Caki2 (cell line): ENCODE results near the gene TRIM14. TPM values are rescaled to one million over a fixed set of nuclear protein-coding genes. Genes with fewer than 3 reads are reported as not detected.
"Not testable (repeated sequence)": the region's sequence is repeated elsewhere in the genome, so short reads cannot be mapped to it uniquely, and the experiment has no call there.

ENCODE experiments used
- DNase-seq: peaks from one replicate; pipeline ENCODE4 v3.0.0-alpha.2; 2015; ENCODE audit warnings: low read depth
- in situ Hi-C: cut with HindIII; loops from 2 replicates; pipeline ENCODE4 v1.10.0; 2016; ENCODE audit warnings: low sequenced_read_pairs, low pct_unique_long_range_greater_than_20kb, mixed read lengths
- total RNA-seq: library from RNA; depleted of rRNA; stranded (reverse); fragments of >200 nt; shearing (Covaris generic); gene quantifications from 2 replicates; pipeline ENCODE4 v1.2.3, GENCODE V29; 2014; ENCODE audit warnings: low replicate concordance

Gene TRIM14
- total RNA-seq, 1 experiment from 2014 or later: 5.7 TPM

- no peak for DNase-seq
- in situ Hi-C loops: no loop called here
These were observed 26.4 kb downstream of the TRIM14 start for GRCh38 chr9:98092613-98092931.

GRCh38 chr9:98091735-98092612 lies 27.0 kb downstream of the TRIM14 start:
- in situ Hi-C loops: no loop called here
- no peak for DNase-seq

DNA sequence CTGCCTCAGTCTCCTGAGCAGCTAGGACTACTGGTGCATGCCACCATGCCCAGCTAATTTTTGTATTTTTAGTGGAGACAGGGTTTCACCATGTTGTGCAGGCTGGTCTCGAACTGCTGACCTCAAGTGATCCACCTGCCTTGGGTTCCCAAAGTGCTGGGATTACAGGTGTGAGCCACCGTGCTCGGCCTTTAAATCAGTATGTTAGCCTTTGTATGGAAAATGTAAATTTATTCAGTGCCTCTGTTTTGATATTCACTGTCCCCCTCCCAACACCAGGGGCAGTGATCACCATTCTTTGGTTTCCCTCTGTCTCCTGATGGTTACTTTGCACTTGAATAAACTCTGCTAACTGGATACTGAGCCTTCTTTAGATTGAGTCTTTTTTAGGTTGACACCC lies 28.3 kb downstream of the TRIM14 start:
- DNase-seq, in situ Hi-C loops: not testable (repeated sequence)

GRCh38 chr9:98087420-98088354 lies 31.3 kb downstream of the TRIM14 start:
- DNase-seq: no peak
- in situ Hi-C loops: no loop called here

DNA sequence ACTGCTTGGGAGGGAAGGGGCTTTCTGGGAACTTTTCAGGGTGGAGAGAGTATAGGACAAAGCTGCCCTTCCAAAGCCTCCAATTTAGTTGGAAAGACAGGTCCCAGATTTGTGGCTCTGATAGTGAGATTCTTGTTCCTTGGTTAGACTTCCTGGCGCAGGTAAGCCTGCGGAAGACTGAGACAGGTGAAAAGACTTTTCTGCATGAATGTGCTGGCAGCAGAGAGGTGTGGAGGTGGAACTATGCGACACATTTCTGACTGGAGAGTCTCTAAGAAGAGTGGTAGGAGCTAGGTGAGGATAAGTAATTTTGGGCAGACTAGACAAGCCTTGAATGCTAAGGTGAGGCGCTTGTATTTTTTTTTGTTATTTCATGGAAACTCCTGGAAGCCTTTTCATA lies 32.6 kb downstream of the TRIM14 start:
- DNase-seq: no peak
- in situ Hi-C loops: no loop called here

DNA sequence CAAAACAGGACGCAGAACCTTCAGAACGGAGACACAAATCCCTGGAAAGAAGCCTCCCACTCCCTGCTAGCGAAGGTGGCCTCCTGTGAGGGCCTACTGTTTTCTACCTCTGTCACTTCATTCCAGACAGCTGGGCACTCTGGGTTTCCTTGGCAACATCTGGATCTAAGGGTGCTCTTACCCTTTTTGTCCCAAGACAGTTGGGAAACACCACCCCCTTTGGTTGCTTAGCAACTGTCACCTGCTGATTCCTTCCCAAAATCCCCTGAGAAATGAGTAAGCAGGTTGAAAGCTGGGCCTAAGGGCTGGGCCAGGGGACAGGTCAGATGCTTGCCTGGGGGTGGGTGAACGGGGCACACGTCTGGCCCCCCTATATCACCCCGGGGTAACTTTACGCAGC lies 33.1 kb downstream of the TRIM14 start:
- peak; percentile 21 for DNase-seq
- in situ Hi-C loops: no loop called here

- in situ Hi-C loops: no loop called here
- DNase-seq: no peak
These were observed 34.0 kb downstream of the TRIM14 start for GRCh38 chr9:98085058-98085457.

DNA sequence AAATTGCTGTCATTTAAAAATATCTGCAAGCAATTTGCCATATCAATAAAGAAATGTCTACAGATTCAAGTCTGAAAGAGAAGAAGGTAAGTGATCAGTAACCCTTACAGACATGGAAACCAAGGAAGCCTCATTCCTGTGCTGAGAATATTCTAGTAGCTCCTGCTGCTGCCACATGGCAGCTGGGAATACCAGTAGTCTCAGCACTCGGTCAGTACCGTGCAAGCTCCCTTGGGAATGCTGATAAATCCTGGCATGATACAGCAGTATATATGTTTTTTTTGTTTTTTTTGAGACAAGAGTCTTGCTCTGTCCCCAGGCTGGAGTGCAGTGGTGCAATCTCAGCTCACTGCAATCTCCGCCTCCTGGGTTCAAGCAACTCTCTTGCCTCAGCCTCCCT lies 34.6 kb downstream of the TRIM14 start:
- in situ Hi-C loops: no loop called here
- no peak for DNase-seq

GRCh38 chr9:98083566-98084183 lies 35.3 kb downstream of the TRIM14 start:
- DNase-seq: no peak
- in situ Hi-C loops: no loop called here

DNA sequence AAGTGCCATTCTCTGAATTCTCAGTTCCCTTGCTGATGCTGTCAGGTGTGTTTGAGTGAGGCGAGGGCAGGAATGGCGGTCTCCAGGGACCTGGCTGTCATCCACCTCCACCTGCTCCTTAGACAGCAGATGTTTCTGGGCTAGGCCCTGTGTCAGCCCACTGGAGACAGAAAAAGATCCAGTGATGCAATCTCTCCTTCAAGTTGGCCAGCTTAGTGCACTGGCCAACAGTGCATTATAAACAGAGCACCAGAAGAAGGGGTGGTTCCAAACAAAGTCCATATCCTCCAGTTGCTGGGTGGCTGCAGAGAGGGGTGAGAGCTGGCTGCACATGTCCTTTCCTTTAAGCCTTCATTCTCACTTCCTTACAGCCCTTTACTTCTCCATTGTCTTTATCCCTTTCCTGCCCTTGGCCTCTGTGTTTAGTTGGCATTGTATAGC lies 35.9 kb downstream of the TRIM14 start:
- in situ Hi-C loops: no loop called here
- no peak for DNase-seq

- in situ Hi-C loops: no loop called here
- no peak for DNase-seq
These were observed 37.4 kb downstream of the TRIM14 start for GRCh38 chr9:98081477-98082219.

- no peak for DNase-seq
- in situ Hi-C loops: no loop called here
These were observed 38.2 kb downstream of the TRIM14 start for GRCh38 chr9:98080780-98081179.

DNA sequence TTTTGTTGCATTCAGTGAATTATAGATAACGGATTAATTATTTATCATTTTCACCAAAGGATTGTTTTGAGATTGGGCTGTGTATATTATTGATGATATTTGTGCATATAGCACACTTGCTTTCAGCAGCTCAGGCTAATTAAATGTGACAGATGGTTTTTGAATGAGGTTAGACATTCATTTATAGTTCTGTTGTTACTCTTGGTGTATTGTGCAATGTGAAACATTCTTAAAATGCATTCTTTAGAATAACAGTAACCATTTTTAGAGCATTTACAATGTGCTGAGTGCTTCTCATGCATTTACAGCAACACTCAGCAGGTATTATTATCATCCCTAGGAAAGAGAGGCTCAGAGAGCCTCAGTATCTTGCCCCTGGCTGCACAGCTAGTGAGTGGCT lies 38.7 kb downstream of the TRIM14 start:
- DNase-seq: no peak
- in situ Hi-C loops: no loop called here

DNA sequence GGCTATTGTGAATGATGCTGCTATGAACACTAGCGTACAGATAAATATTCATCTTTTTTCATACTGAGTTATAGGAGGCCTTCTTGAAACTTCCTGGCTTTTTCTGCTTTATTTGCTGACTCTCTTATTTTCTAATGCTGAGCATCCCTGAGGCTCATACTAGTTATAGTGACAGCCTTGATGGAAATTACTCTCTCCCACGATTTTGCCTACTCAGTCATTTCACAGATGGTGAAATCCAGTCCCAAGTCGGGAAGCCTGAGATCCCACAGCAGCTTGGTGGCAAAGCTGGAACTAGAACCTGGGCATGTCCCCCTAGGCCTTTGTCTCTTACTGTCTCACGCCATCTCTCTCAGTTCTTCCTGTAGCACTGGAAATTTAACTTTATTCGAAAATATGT lies 40.1 kb downstream of the TRIM14 start:
- in situ Hi-C loops: no loop called here
- DNase-seq: no peak

DNA sequence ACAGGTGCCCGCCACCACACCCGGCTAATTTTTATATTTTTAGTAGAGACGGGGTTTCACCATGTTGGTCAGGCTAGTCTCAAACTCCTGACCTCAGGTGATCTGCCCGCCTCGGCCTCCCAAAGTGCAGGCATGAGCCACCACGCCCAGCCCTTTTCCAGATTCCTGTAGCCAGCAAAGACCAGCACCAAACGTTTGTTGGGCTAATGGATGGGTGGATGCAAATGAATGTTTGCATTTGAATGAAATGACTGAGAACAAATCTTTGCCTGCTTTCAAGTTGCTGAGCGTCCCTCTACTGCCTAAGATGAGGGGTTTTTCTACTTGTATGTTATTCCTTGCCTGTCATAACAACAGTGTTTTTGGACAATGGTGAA lies 42.5 kb downstream of the TRIM14 start:
- in situ Hi-C loops, DNase-seq: not testable (repeated sequence)

DNA sequence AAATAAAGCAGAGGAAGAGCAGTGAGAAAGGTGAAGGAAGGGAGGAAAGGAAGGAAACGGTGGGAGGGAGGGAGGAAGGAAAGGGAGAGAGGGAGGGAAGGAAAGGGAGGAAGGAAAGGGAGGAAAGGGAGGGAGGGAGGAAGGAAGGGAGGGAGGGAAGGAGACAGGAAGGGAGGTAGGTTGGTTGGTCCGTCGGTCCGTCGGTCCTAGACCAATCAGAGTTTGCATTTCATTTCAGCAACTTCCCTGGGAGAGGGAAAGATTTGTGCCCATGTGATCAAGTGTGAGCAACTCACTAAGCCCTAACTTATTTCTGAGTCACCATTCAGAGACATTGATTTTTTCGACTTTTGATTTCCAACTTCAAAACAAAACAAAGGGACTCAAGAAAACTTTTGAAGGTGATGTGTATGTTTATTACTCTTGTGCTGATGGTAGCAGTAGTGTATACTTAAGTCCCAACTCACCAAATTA lies 43.7 kb downstream of the TRIM14 start:
- DNase-seq: peak; percentile 62
- in situ Hi-C loops: no loop called here

GRCh38 chr9:98074115-98074990 lies 44.7 kb downstream of the TRIM14 start:
- DNase-seq: peak; percentile 45
- in situ Hi-C loops: no loop called here
